Upper lobe of left lung (tissue), 4 donors: ENCODE data around the gene SPTBN5.

Experiments used
- POLR2A ChIP-seq, 4 donors: fragments of 450-650 bp; IDR thresholded peaks; one replicate each; pipeline ENCODE4 v1.5.1; 2016 to 2017; ENCODE audit warnings: antibody characterized with exemption in 4 of 4, mild to moderate bottlenecking in 2 of 4
- POLR2AphosphoS5 ChIP-seq, 2 donors: sonication (generic); formaldehyde crosslinking; IDR thresholded peaks; one replicate each; pipeline ENCODE4 v1.5.1; 2017; ENCODE audit warnings: antibody characterized with exemption in 2 of 2
- TF ChIP-seq, protein P1 (sequence below), 6 experiments: fragments of 450-650 bp in 4 of 6; fragments of 200-600 bp in 2 of 6; sonication (generic) in 2 of 6; IDR thresholded peaks; one replicate each; pipeline ENCODE4 v1.5.1; 2016 to 2019; ENCODE audit warnings: antibody characterized with exemption in 6 of 6

- TF ChIP-seq, protein P1, sequence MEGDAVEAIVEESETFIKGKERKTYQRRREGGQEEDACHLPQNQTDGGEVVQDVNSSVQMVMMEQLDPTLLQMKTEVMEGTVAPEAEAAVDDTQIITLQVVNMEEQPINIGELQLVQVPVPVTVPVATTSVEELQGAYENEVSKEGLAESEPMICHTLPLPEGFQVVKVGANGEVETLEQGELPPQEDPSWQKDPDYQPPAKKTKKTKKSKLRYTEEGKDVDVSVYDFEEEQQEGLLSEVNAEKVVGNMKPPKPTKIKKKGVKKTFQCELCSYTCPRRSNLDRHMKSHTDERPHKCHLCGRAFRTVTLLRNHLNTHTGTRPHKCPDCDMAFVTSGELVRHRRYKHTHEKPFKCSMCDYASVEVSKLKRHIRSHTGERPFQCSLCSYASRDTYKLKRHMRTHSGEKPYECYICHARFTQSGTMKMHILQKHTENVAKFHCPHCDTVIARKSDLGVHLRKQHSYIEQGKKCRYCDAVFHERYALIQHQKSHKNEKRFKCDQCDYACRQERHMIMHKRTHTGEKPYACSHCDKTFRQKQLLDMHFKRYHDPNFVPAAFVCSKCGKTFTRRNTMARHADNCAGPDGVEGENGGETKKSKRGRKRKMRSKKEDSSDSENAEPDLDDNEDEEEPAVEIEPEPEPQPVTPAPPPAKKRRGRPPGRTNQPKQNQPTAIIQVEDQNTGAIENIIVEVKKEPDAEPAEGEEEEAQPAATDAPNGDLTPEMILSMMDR (IDR thresholded peaks at IDR 0.05), result no peak
- no peak for TF ChIP-seq POLR2A (IDR thresholded peaks at IDR 0.05)
- no peak for TF ChIP-seq POLR2AphosphoS5 (IDR thresholded peaks at IDR 0.05)
These were observed 23.2 kb downstream of the SPTBN5 start for GRCh38 chr15:41870689-41871081.
